Measurements from ENCODE around the gene EVC. TPM values are rescaled to one million over a fixed set of nuclear protein-coding genes. Genes with fewer than 3 reads are reported as not detected.
A peak's percentile ranks its signal among the peaks of the same experiment; 100 is the strongest.

Gene EVC
- total and polyA plus RNA-seq, 2 of the 4 experiments (the other 2 are of a cell fraction): 16.8 to 18.9 TPM

GRCh38 chr4:5751666-5752375, 40.8 kb downstream of the EVC start:
- H2BK120ac ChIP-seq (ENCODE audit: low read depth, low read length): peak overlapping the region; percentile 95
- peak overlapping the region; percentile 89 for H3K18ac ChIP-seq (ENCODE audit: low read depth, low read length)
- H2AFZ ChIP-seq (replicated peaks; ENCODE audit: low read length, poor library complexity): peak overlapping the region; percentile 34
- H3K4ac ChIP-seq (ENCODE audit: low read depth, low read length): peak overlapping the region; percentile 97
- peak overlapping the region; percentile 18; the same call in 1 of the 2 replicates for H3K9ac ChIP-seq (ENCODE audit: low read depth, low read length)
- peak overlapping the region; percentile 33; the same call in 1 of the 2 replicates for H2BK20ac ChIP-seq (ENCODE audit: low read depth, low read length)
- peak overlapping the region; percentile 78 for H4K5ac ChIP-seq (ENCODE audit: low read depth, low read length)
- peaks cover 18 to 64% of the 10 kb centered on the region in 2 experiments for H3K79me1 ChIP-seq (ENCODE audit: low read depth in 1 of 2, low read length in 2 of 2)
- DNase-seq (no peak), ATAC-seq (ENCODE audit: low read depth) (no peak)
- H3K56ac ChIP-seq (ENCODE audit: extremely low read depth, insufficient read depth, low read length): no peak overlapping the region
- peak overlapping the region; percentile 89 for H2AK9ac ChIP-seq (replicated peaks; ENCODE audit: low read depth, low read length, poor library complexity)
- H3K27ac ChIP-seq (ENCODE audit: insufficient read depth, low read length): peak overlapping the region; percentile 70
- peak overlapping the region; percentile 80 for H2BK5ac ChIP-seq (ENCODE audit: low read depth, low read length, poor library complexity, severe bottlenecking)
- H2BK15ac ChIP-seq (ENCODE audit: low read depth, low read length): peak overlapping the region; percentile 57; the same call in 2 of the 3 replicates
- peaks cover 50% of the 10 kb centered on the region for H3K4me1 ChIP-seq (ENCODE audit: control insufficient read depth, insufficient read depth, low read length)
- H2AK5ac ChIP-seq (ENCODE audit: low read depth, low read length): peak overlapping the region; percentile 86
- 83% methylated on average over 2 of the region's 14 CpGs; no CpG with 5 or more reads in 1 of the 2 experiments for WGBS, 2 experiments (ENCODE audit: extremely low coverage in 2 of 2, insufficient read length in 1 of 2)
- ChIA-PET POLR2A (ENCODE audit: unreplicated experiment) (no interaction called here), CTCF (no interaction called here)
- H3K9me1 ChIP-seq (ENCODE audit: insufficient read depth, low read length): peaks cover 48% of the 10 kb centered on the region
- no peaks in the 10 kb centered on the region for H3K9me3 ChIP-seq (ENCODE audit: control insufficient read depth, insufficient read depth, low read length)
- H3K36me3 ChIP-seq (ENCODE audit: control insufficient read depth, insufficient read depth, low read length): peaks cover 55% of the 10 kb centered on the region
- H3K23ac ChIP-seq (ENCODE audit: low read depth, low read length): peak overlapping the region; percentile 10; the same call in 1 of the 2 replicates
- H4K8ac ChIP-seq (ENCODE audit: low read depth in 2 of 2, low read length in 2 of 2): peak overlapping the region; percentile 68 to 70; a peak in 3 of 4 replicates
- no TSS peak for BruUV-seq (replicated peaks)
- intact Hi-C loops (cut with micrococcal nuclease) (no loop called here), in situ Hi-C loops (cut with MboI; ENCODE audit: low sequenced_read_pairs) (no loop called here), dilution Hi-C loops (cut with HindIII; ENCODE audit: low sequenced_read_pairs, unreplicated experiment) (no loop called here)
- peak overlapping the region; percentile 8 for H3K14ac ChIP-seq (replicated peaks; ENCODE audit: low read depth, low read length)
- no peak overlapping the region for H3K4me3 ChIP-seq (ENCODE audit: insufficient read depth, low read depth, low read length)
- H4K91ac ChIP-seq (ENCODE audit: insufficient read depth, low read depth, low read length): peak overlapping the region; percentile 72
- H4K20me1 ChIP-seq (ENCODE audit: insufficient read depth, low read length): peaks cover 12% of the 10 kb centered on the region
- TF ChIP-seq MXI1 (IDR thresholded peaks at IDR 0.05; ENCODE audit: borderline replicate concordance, low read depth, low read length) (no peak), POLR2A (IDR thresholded peaks at IDR 0.05; ENCODE audit: low read depth, low read length) (peak; percentile 0; the same call in 1 of the 2 replicates)
- no peak overlapping the region for H3K4me2 ChIP-seq (ENCODE audit: low read depth, low read length)
- H3K27me3 ChIP-seq (ENCODE audit: control insufficient read depth, insufficient read depth, low read length): no peaks in the 10 kb centered on the region

Measured in IMR-90 (cell line).